GM18498 (cell line): Measurements from ENCODE around the gene SNCB.
"Not testable (repeated sequence)": the region's sequence is repeated elsewhere in the genome, so short reads cannot be mapped to it uniquely, and the experiment has no call there.

Experiments used
- ATAC-seq: cut with Tn5 transposase; IDR thresholded peaks from one replicate; pipeline ENCODE4 v1.9.1; 2021; ENCODE audit warnings: mild to moderate bottlenecking, moderate library complexity; ENCODE audit not compliant: unreplicated experiment

The SNCB gene

GRCh38 chr5:176601901-176602482 is 28.3 kb downstream of the SNCB start:
- ATAC-seq: no peak

- not testable (repeated sequence) for ATAC-seq
These were observed 30.4 kb downstream of the SNCB start for GRCh38 chr5:176599749-176600430.

- no peak for ATAC-seq
These were observed 32.6 kb downstream of the SNCB start for GRCh38 chr5:176597417-176598389.

GRCh38 chr5:176596689-176597416 is 33.5 kb downstream of the SNCB start:
- peak; percentile 67 for ATAC-seq

GRCh38 chr5:176596069-176596644 is 34.2 kb downstream of the SNCB start:
- ATAC-seq: no peak

GRCh38 chr5:176595386-176595943 is 34.9 kb downstream of the SNCB start:
- ATAC-seq: no peak

- no peak for ATAC-seq
These were observed 35.8 kb downstream of the SNCB start for GRCh38 chr5:176594554-176594953.

GRCh38 chr5:176593273-176593869 is 37.0 kb downstream of the SNCB start:
- no peak for ATAC-seq

- ATAC-seq: no peak
These were observed 37.8 kb downstream of the SNCB start for GRCh38 chr5:176592573-176592972.

GRCh38 chr5:176591667-176592066 is 38.7 kb downstream of the SNCB start:
- not testable (repeated sequence) for ATAC-seq

- ATAC-seq: no peak
These were observed 40.2 kb downstream of the SNCB start for GRCh38 chr5:176590035-176590717.

- no peak for ATAC-seq
These were observed 41.1 kb downstream of the SNCB start for GRCh38 chr5:176589039-176589769.

GRCh38 chr5:176588297-176588696 is 42.0 kb downstream of the SNCB start:
- no peak for ATAC-seq

GRCh38 chr5:176587398-176587797 is 42.9 kb downstream of the SNCB start:
- no peak for ATAC-seq

GRCh38 chr5:176583076-176583475 is 47.3 kb downstream of the SNCB start:
- no peak for ATAC-seq

- ATAC-seq: no peak
These were observed 49.0 kb downstream of the SNCB start for GRCh38 chr5:176581361-176581760.

- no peak for ATAC-seq
These were observed 51.0 kb downstream of the SNCB start for GRCh38 chr5:176579323-176579722.

GRCh38 chr5:176578391-176578808 is 51.9 kb downstream of the SNCB start:
- no peak for ATAC-seq
